ENCODE measurements around the gene GPR173. TPM values are rescaled to one million over a fixed set of nuclear protein-coding genes. Genes with fewer than 3 reads are reported as not detected.

The GPR173 gene
- total RNA-seq, 1 donor from 2014 or later: 2.1 TPM

- Histone ChIP-seq H3K4me3 (ENCODE audit: low read length in 3 of 3) (no peak overlapping the region), H3K27me3 (ENCODE audit: control insufficient read depth in 3 of 3, insufficient read depth in 3 of 3, low read length in 3 of 3) (peaks cover 0 to 3% (median 0%) of the 10 kb centered on the region in 3 donors), H3K9me3 (ENCODE audit: control insufficient read depth in 3 of 3, low read length in 3 of 3) (no peaks in the 10 kb centered on the region), H3K27ac (ENCODE audit: low read depth, low read length) (no peak overlapping the region), H3K36me3 (ENCODE audit: control insufficient read depth in 3 of 3, insufficient read depth in 3 of 3, low read length in 3 of 3) (no peaks in the 10 kb centered on the region), H3K9ac (ENCODE audit: low read depth in 1 of 3, low read length in 3 of 3) (no peak overlapping the region), H3K4me1 (ENCODE audit: control insufficient read depth in 3 of 3, insufficient read depth in 3 of 3, low read length in 3 of 3) (peaks cover 0 to 9% (median 0%) of the 10 kb centered on the region in 3 donors)
Measured at GRCh38 chrX:53077207-53078197, 28.9 kb downstream of the GPR173 start.

GRCh38 chrX:53078943-53079342 lies 30.4 kb downstream of the GPR173 start:
- H3K4me1 ChIP-seq (ENCODE audit: control insufficient read depth in 3 of 3, insufficient read depth in 3 of 3, low read length in 3 of 3): peaks cover 8 to 14% (median 9%) of the 10 kb centered on the region in 3 donors
- H3K36me3 ChIP-seq (ENCODE audit: control insufficient read depth in 3 of 3, insufficient read depth in 3 of 3, low read length in 3 of 3): peaks cover 0 to under 1% (median 0%) of the 10 kb centered on the region in 3 donors
- H3K4me3 ChIP-seq (ENCODE audit: low read length in 3 of 3): no peak overlapping the region
- no peaks in the 10 kb centered on the region for H3K9me3 ChIP-seq (ENCODE audit: control insufficient read depth in 3 of 3, low read length in 3 of 3)
- H3K27ac ChIP-seq (ENCODE audit: low read depth, low read length): no peak overlapping the region
- H3K9ac ChIP-seq (ENCODE audit: low read depth in 1 of 3, low read length in 3 of 3): no peak overlapping the region
- H3K27me3 ChIP-seq (ENCODE audit: control insufficient read depth in 3 of 3, insufficient read depth in 3 of 3, low read length in 3 of 3): no peaks in the 10 kb centered on the region

GRCh38 chrX:53080628-53081580 lies 32.3 kb downstream of the GPR173 start:
- peak overlapping the region; percentile 8 to 61 (median 10) for H3K9ac ChIP-seq (ENCODE audit: low read depth in 1 of 3, low read length in 3 of 3)
- peak overlapping the region; percentile 64 for H3K27ac ChIP-seq (ENCODE audit: low read depth, low read length)
- H3K4me3 ChIP-seq (ENCODE audit: low read length in 3 of 3): no peak overlapping the region

GRCh38 chrX:53081925-53082772 lies 33.6 kb downstream of the GPR173 start, which contains the start of gene TSPYL2:
TSS of gene TSPYL2 (plus strand) at chrX:53082367. CDS start at chrX:53082499, 132 bp downstream.
- Histone ChIP-seq H3K27me3 (ENCODE audit: control insufficient read depth in 3 of 3, insufficient read depth in 3 of 3, low read length in 3 of 3) (no peaks in the 10 kb centered on the region), H3K36me3 (ENCODE audit: control insufficient read depth in 3 of 3, insufficient read depth in 3 of 3, low read length in 3 of 3) (peaks cover 5 to 13% (median 9%) of the 10 kb centered on the region in 3 donors), H3K27ac (ENCODE audit: low read depth, low read length) (peak within 1 kb of the TSS; percentile 72), H3K4me1 (ENCODE audit: control insufficient read depth in 3 of 3, insufficient read depth in 3 of 3, low read length in 3 of 3) (peaks cover 11 to 18% (median 15%) of the 10 kb centered on the region in 3 donors), H3K9ac (ENCODE audit: low read depth in 1 of 3, low read length in 3 of 3) (peak within 1 kb of the TSS; percentile 43 to 71 (median 66)), H3K4me3 (ENCODE audit: low read length in 3 of 3) (peak within 1 kb of the TSS; percentile 64 to 73 (median 73)), H3K9me3 (ENCODE audit: control insufficient read depth in 3 of 3, low read length in 3 of 3) (no peaks in the 10 kb centered on the region)

More at GRCh38 chrX:53080628-53081580, 32.3 kb downstream of the GPR173 start:
- Histone ChIP-seq H3K27me3 (ENCODE audit: control insufficient read depth in 3 of 3, insufficient read depth in 3 of 3, low read length in 3 of 3) (no peaks in the 10 kb centered on the region), H3K4me1 (ENCODE audit: control insufficient read depth in 3 of 3, insufficient read depth in 3 of 3, low read length in 3 of 3) (peaks cover 11 to 18% (median 12%) of the 10 kb centered on the region in 3 donors), H3K9me3 (ENCODE audit: control insufficient read depth in 3 of 3, low read length in 3 of 3) (no peaks in the 10 kb centered on the region), H3K36me3 (ENCODE audit: control insufficient read depth in 3 of 3, insufficient read depth in 3 of 3, low read length in 3 of 3) (peaks cover 4 to 8% (median 6%) of the 10 kb centered on the region in 3 donors)

GRCh38 chrX:53082773-53083616 lies 34.4 kb downstream of the GPR173 start:
- H3K27ac ChIP-seq (ENCODE audit: low read depth, low read length): peak overlapping the region; percentile 72
- peaks cover 11 to 22% (median 15%) of the 10 kb centered on the region in 3 donors for H3K4me1 ChIP-seq (ENCODE audit: control insufficient read depth in 3 of 3, insufficient read depth in 3 of 3, low read length in 3 of 3)
- no peaks in the 10 kb centered on the region for H3K9me3 ChIP-seq (ENCODE audit: control insufficient read depth in 3 of 3, low read length in 3 of 3)
- peak overlapping the region; percentile 64 to 73 (median 73) for H3K4me3 ChIP-seq (ENCODE audit: low read length in 3 of 3)
- peak overlapping the region; percentile 43 to 71 (median 66) for H3K9ac ChIP-seq (ENCODE audit: low read depth in 1 of 3, low read length in 3 of 3)
- no peaks in the 10 kb centered on the region for H3K27me3 ChIP-seq (ENCODE audit: control insufficient read depth in 3 of 3, insufficient read depth in 3 of 3, low read length in 3 of 3)
- peaks cover 5 to 13% (median 9%) of the 10 kb centered on the region in 3 donors for H3K36me3 ChIP-seq (ENCODE audit: control insufficient read depth in 3 of 3, insufficient read depth in 3 of 3, low read length in 3 of 3)

GRCh38 chrX:53084043-53084570 lies 35.5 kb downstream of the GPR173 start:
- H3K4me3 ChIP-seq (ENCODE audit: low read length in 3 of 3): no peak overlapping the region
- H3K27ac ChIP-seq (ENCODE audit: low read depth, low read length): no peak overlapping the region
- no peak overlapping the region for H3K9ac ChIP-seq (ENCODE audit: low read depth in 1 of 3, low read length in 3 of 3)
- peaks cover 5 to 13% (median 9%) of the 10 kb centered on the region in 3 donors for H3K36me3 ChIP-seq (ENCODE audit: control insufficient read depth in 3 of 3, insufficient read depth in 3 of 3, low read length in 3 of 3)
- no peaks in the 10 kb centered on the region for H3K9me3 ChIP-seq (ENCODE audit: control insufficient read depth in 3 of 3, low read length in 3 of 3)
- no peaks in the 10 kb centered on the region for H3K27me3 ChIP-seq (ENCODE audit: control insufficient read depth in 3 of 3, insufficient read depth in 3 of 3, low read length in 3 of 3)
- peaks cover 11 to 22% (median 19%) of the 10 kb centered on the region in 3 donors for H3K4me1 ChIP-seq (ENCODE audit: control insufficient read depth in 3 of 3, insufficient read depth in 3 of 3, low read length in 3 of 3)

GRCh38 chrX:53084863-53085262 lies 36.3 kb downstream of the GPR173 start:
- Histone ChIP-seq H3K27me3 (ENCODE audit: control insufficient read depth in 3 of 3, insufficient read depth in 3 of 3, low read length in 3 of 3) (no peaks in the 10 kb centered on the region), H3K4me3 (ENCODE audit: low read length in 3 of 3) (no peak overlapping the region), H3K27ac (ENCODE audit: low read depth, low read length) (no peak overlapping the region), H3K4me1 (ENCODE audit: control insufficient read depth in 3 of 3, insufficient read depth in 3 of 3, low read length in 3 of 3) (peaks cover 11 to 22% (median 19%) of the 10 kb centered on the region in 3 donors), H3K9ac (ENCODE audit: low read depth in 1 of 3, low read length in 3 of 3) (no peak overlapping the region), H3K36me3 (ENCODE audit: control insufficient read depth in 3 of 3, insufficient read depth in 3 of 3, low read length in 3 of 3) (peaks cover 5 to 13% (median 9%) of the 10 kb centered on the region in 3 donors), H3K9me3 (ENCODE audit: control insufficient read depth in 3 of 3, low read length in 3 of 3) (no peaks in the 10 kb centered on the region)

GRCh38 chrX:53085661-53086229 lies 37.2 kb downstream of the GPR173 start:
- H3K9me3 ChIP-seq (ENCODE audit: control insufficient read depth in 3 of 3, low read length in 3 of 3): no peaks in the 10 kb centered on the region
- no peak overlapping the region for H3K27ac ChIP-seq (ENCODE audit: low read depth, low read length)
- peaks cover 5 to 13% (median 9%) of the 10 kb centered on the region in 3 donors for H3K36me3 ChIP-seq (ENCODE audit: control insufficient read depth in 3 of 3, insufficient read depth in 3 of 3, low read length in 3 of 3)
- H3K4me1 ChIP-seq (ENCODE audit: control insufficient read depth in 3 of 3, insufficient read depth in 3 of 3, low read length in 3 of 3): peaks cover 11 to 21% (median 19%) of the 10 kb centered on the region in 3 donors
- H3K27me3 ChIP-seq (ENCODE audit: control insufficient read depth in 3 of 3, insufficient read depth in 3 of 3, low read length in 3 of 3): no peaks in the 10 kb centered on the region
- H3K4me3 ChIP-seq (ENCODE audit: low read length in 3 of 3): no peak overlapping the region
- H3K9ac ChIP-seq (ENCODE audit: low read depth in 1 of 3, low read length in 3 of 3): no peak overlapping the region

All from skeletal muscle tissue (tissue), 4 donors.